ENCODE data around the gene NBEAL2.
A peak's percentile ranks its signal among the peaks of the same experiment; 100 is the strongest.

Gene NBEAL2

DNA sequence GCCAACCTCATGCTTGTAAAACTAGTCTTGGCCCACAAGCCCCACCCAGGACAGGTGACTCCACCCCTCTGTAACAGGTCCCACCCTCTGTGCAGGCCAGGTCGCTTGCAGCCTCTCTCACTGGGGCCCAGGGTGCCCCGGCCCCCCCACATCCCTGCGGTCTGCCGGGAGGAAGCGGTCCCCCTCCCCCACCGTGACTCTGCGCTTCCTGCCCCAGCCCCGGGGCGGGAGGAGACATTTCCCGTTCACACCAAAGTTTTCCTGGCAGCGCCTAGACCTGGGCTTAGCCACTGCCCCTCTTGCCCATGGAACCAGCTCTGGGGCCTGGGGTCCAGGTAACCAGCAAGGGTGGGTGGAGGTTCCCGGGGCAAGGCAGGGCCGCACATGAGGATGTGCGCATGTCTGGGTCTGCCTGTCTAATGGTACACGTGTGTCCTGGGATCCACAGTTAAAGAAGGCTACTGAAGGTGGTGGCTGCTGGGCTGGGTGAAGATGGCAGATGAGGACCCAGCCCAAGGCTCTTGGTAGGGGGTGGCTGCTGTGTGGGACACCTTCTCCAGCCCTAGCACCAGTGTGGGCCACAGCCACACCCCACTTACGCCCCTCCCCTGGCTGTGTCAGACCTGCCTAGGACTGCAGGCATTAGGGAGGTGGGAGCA is 8.4 kb downstream of the NBEAL2 start:
- DNase-seq (ENCODE audit: low spot score), result peak; percentile 69

DNA sequence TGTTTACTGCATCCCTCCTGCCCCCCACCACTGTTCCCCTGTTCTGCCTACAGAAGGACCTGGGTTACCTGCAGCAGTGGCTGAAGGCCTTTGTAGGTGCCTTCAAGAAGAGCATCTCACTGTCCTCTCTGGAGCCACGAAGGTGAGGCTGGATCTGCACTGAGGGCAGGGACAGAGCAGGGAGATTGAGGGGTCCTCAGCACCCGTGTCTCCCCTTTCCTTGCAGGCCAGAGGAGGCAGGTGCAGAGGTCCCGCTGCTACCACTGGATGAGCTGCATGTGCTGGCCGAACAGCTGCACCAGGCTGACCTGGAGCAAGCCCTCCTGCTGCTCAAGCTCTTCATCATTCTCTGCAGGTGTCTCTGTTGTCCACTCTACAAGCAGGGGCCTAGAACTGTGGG is 9.2 kb downstream of the NBEAL2 start:
- DNase-seq (ENCODE audit: low spot score), result no peak

GRCh38 chr3:46989146-46989810 is 9.8 kb downstream of the NBEAL2 start:
- no peak for DNase-seq (ENCODE audit: low spot score)

DNA sequence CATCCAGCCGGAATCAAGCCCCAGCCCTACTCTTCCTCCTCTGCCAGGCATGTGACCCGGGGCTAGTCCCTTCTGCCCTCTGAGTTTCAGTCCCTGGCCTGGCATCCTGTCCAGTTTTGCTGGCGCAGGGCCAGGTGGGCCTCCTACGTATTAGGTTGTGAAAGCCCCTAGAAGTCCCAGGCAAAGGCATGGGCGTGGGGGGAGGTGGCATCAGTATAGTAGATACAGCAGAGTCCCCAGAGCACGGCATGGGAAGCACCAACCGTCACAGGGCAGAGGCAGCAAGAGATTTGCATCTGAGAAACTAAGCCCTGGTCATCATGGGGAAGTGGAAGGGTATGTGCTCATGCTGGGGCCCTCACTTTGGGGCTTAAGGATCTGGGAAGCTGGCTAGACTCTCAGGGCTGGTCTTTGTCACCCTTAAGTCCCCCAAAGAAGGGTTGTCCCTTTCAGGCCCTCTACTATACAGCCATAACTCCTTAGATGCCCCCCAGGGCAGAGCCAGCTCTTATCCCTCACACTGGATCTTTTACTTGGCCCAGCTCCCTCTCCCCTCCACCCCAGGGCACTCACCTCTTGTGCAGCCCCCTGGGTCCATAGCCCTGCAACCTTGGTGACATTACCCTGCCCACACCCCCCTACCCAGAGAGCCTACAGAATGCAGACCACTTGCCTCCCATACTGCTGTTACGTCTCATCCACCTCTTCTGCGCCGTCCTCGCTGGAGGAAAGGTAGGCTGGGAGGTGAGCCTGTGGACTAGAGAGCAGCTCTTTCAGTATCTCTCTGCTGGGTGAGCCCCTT is 11.3 kb downstream of the NBEAL2 start:
- no peak for DNase-seq (ENCODE audit: low spot score)

- DNase-seq (ENCODE audit: low spot score), result no peak
Observed at GRCh38 chr3:46991406-46992165, 12.1 kb downstream of the NBEAL2 start.

DNA sequence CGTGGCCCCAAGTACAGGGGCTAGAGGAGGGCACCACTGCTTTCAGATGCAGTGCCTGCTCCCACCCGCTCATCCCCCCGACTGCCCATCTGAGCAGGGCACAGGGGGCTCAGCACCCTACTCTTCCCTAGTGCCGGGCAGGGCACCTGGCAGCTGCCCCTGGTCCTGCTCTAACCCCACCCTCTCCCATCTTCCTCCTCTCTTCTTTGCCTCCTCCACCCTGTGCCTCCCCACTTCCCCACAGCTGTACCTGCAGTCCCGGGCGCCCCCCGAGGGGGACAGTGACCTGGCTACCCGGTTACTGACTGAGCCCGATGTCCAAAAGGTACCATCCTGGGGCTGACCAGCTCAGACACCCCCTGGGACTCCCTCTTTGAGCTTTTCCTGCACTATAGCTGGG is 12.8 kb downstream of the NBEAL2 start:
- no peak for DNase-seq (ENCODE audit: low spot score)

DNA sequence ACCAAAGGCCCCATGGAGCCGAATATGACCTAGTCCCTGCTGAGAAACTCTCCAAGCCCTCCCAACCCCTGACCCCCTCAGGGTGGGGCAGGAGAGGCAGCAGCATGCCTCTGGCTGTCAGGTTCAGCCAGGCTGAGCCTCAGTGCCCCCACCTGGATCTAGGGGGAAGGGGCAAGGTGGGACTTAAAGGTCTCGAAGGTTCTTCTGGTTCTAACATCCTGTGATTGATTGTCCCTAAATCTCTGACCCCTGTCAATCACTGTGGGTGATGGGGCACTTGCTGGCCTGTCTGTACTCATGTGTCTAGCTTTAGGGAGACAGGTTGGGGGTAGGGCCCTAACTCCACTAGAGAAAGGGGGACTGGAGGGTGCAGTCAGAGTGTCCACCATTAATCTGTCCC is 13.8 kb downstream of the NBEAL2 start:
- no peak for DNase-seq (ENCODE audit: low spot score)

GRCh38 chr3:46993986-46994385 is 14.5 kb downstream of the NBEAL2 start:
- DNase-seq (ENCODE audit: low spot score), result no peak

DNA sequence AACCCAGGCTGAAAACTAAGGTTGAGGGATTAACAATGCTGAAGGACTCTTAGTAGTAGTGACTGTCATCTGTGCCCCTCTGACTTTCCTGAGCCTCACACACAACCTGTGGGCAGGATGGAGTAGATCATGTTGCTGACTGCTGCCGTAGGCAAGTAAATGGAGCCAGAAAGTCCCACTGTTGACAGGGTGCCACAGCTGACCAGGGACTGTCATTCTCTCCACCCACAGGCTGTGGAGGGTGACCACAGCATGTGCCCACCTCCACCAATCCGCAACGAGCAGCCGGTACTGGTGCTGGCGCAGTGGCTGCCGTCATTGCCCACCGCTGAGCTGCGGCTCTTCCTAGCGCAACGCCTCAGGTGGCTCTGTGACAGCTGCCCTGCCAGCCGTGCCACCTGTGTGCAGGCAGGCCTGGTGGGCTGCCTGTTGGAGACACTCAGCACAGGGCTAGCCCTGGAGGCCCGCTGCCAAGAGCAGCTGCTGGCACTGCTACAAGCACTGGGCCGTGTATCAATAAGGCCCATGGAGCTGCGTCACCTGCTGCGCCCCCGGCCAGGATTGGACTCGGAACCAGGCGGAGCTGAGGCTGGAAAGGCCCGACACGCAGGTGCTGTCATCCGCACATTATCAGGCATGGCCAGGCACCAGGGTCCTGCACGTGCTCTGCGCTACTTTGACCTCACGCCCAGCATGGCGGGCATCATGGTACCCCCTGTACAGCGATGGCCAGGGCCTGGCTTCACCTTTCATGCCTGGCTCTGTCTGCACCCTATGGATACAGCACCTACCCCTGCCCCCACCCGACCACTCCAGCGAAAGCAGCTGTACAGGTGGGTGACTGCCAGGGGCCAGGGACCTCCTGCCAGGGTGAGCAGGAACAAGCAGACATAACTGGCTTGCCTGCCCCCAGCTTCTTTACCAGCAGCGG is 15.6 kb downstream of the NBEAL2 start:
- DNase-seq (ENCODE audit: low spot score), result no peak

DNA sequence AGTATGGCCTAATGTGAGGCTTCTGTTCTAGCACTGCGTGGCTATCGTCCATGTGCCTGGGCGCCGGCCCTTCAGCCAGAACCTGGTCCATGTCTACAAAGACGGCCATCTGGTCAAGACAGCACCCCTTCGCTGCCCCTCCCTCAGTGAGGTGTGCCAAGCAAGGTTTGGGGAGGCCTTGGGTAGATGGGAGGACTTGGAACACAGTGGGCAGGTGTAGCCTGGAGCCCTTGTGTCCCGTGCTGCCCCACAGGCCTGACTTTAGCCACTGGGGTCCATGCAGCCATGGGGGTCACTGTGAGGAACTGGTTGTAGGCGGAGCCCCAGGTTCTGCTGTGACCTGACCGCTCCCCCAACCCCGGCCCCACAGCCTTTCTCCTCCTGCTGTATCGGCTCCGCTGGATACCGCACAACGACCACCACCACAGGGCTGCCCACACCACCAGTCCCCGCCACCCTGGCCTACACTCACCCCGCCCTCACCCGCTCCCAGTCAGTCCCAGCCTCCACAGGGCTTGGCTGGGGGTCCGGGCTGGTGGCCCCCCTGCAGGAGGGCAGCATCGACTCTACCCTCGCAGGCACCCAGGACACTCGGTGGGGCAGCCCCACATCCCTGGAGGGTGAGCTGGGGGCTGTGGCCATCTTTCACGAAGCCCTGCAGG is 16.6 kb downstream of the NBEAL2 start:
- no peak for DNase-seq (ENCODE audit: low spot score)

DNA sequence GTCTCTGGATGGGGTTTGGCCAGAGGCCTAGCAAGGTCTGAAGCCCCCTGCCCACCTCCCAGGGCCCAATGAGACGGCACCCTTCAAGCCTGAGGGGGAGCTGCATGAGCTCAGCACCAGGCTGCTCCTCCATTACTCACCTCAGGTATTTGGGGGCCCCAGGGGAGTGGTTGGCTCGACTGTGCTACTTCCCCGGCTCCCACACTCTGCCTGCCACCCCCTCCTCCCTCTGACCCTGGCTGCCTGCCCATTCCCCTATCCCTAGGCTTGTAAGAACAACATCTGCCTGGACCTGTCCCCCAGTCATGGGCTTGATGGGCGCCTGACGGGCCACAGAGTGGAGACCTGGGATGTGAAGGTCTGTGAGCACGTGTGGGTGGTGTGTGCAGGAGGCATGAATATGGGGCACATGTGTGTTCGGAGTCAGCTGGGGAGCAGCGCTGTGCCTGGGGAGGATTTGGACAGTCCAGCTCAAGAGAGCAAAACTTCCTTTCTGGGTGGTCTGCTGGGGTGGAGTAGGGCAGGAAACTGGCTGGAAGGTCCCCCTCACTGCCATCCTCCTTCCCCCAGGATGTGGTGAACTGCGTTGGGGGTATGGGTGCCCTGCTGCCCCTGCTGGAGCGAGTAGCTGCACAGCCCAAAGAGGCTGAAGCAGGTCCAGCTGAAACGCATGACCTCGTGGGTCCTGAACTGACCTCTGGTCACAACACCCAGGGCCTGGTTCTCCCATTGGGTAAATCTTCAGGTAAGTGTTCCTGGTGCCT is 17.4 kb downstream of the NBEAL2 start:
- DNase-seq (ENCODE audit: low spot score), result no peak

DNA sequence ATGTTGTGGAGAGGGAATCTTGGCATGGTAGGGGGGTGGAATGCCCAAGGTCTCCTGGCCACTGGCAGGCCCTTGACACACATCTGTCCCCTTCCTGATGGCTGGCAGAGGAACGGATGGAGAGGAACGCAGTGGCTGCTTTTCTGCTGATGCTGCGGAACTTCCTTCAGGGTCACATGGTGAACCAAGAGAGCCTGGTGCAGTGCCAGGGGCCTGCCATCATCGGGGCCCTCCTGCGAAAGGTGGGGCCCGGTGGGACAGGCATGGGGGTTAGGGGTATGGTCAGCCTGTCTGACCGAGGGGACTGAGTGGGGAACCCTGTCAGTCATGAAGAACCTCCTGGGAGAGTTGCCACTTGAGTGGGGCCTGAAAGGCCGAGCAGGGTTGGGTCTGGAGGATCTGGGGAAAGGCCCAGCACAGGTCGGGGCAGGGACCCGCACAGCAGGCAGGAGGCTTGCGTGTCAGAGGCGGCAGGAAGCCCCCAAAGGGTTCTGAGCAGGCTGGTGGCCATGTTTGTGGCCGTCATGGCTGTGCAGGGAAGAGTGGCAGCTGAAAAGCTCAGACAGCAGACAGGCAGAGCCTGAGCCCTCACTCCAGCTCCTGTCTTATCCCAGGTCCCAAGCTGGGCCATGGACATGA is 18.1 kb downstream of the NBEAL2 start:
- no peak for DNase-seq (ENCODE audit: low spot score)

GRCh38 chr3:46998121-46998851 is 18.8 kb downstream of the NBEAL2 start:
- peak; percentile 44 for DNase-seq (ENCODE audit: low spot score)

DNA sequence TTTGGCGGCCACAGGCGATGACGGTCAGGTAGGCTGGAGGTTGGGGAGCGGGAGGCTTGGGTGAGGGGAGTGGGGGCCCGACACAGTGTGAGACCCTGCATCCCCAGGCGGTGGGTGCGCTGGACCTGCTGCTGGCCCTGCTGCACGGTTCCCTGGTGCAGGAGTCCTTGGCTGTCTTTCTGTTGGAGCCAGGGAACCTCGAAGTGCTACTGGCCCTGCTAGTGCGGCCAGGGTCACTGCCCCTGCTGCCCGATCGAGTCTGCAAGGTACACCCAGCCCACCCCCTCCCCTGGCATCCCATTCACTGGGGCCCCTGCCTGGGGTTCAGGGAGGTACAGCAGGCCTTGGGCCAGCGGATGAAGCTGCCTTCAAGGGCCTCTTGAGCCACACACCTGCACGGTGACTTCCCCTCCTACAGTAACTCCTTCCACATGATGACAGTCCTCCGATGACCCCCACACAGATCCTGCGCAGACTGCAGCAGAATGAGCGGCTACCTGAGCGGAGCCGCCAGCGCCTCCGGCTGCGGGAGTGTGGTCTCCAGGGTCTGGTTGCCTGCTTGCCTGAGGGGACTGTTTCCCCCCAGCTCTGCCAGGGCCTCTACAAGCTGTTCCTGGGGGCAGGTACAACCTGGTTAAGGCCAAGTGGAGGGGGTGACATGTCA is 19.5 kb downstream of the NBEAL2 start:
- no peak for DNase-seq (ENCODE audit: low spot score)

- no peak for DNase-seq (ENCODE audit: low spot score)
Observed at GRCh38 chr3:46999516-47000197, 20.2 kb downstream of the NBEAL2 start.

- DNase-seq (ENCODE audit: low spot score), result peak; percentile 28
Observed at GRCh38 chr3:47000198-47000815, 20.8 kb downstream of the NBEAL2 start.
